Measurements from ENCODE around the gene SLC4A5. TPM values are rescaled to one million over a fixed set of nuclear protein-coding genes. Genes with fewer than 3 reads are reported as not detected.

The SLC4A5 gene
- total RNA-seq, 1 donor from 2014 or later = 1.2 TPM

DNA sequence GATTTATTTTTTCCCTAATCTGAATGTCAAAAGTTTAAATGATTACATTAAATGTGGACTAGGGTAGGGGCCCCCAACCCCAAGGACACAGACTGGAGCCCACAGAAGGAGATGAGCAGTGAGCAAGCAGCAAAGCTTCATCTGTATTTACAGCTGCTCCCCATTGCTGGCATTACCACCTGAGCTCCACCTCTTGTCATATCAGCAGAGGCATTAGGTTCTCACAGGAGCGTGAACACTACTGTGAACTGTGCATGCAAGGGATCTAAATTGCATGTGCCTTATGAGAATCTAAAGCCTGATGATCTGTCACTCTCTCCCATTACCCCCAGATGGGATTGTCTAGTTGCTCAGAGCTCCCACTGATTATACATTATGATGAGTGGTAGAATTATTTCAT is 168.3 kb downstream of the SLC4A5 start:
- ATAC-seq (no peak), DNase-seq (ENCODE audit: low spot score) (no peak)

DNA sequence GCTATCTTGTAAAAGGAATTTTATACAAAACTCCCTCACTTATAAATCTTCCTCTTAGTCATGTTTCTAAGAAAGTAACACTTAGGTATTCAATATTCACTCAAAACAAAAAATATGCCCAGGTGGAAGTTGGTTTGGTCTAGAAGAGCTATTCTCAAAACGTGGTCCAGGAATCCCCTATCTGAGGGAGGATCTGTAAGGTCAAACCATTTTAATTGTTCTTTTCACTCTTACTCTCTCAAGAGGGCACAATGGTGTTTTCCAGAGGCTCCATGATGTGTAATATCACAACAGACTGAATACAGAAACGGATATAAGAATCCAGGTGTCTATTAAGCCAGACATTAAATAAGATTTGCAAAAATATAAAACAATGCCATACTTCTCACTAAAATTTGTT is 174.5 kb downstream of the SLC4A5 start:
- no peak for ATAC-seq
- no peak for DNase-seq (ENCODE audit: low spot score)

Other genes with a start within 250 kb of the SLC4A5 start
- gene BOLA3, start 195.5 kb downstream of the SLC4A5 start, total RNA-seq = 12.8 TPM
- gene MOB1A, start 164.5 kb downstream of the SLC4A5 start, total RNA-seq = 28.4 TPM
- gene MTHFD2, start 144.8 kb downstream of the SLC4A5 start, total RNA-seq = 1.7 TPM
- 41.3 TPM for gene DCTN1, start 36.9 kb upstream of the SLC4A5 start, total RNA-seq
- 0.38 TPM for gene C2orf81, start 78.2 kb upstream of the SLC4A5 start, total RNA-seq
- gene WDR54, start 78.3 kb upstream of the SLC4A5 start, total RNA-seq = 1.5 TPM
- 114 TPM for gene RTKN, start 98.5 kb upstream of the SLC4A5 start, total RNA-seq
- gene INO80B, start 111.7 kb upstream of the SLC4A5 start, total RNA-seq = 16.5 TPM
- gene WBP1, start 115.0 kb upstream of the SLC4A5 start, total RNA-seq = 38.8 TPM
- 53.3 TPM for gene MOGS, start 122.0 kb upstream of the SLC4A5 start, total RNA-seq
- 48.9 TPM for gene MRPL53, start 129.3 kb upstream of the SLC4A5 start, total RNA-seq
- 14.0 TPM for gene CCDC142, start 139.6 kb upstream of the SLC4A5 start, total RNA-seq
- gene TTC31, start 139.7 kb upstream of the SLC4A5 start, total RNA-seq = 39.8 TPM
- gene LBX2, start 156.2 kb upstream of the SLC4A5 start, total RNA-seq = 7.7 TPM
- gene PCGF1, start 164.3 kb upstream of the SLC4A5 start, total RNA-seq = 10.4 TPM
- 0.08 TPM for gene TLX2, start 171.0 kb upstream of the SLC4A5 start, total RNA-seq
- 0.23 TPM for gene DQX1, start 182.8 kb upstream of the SLC4A5 start, total RNA-seq
- 74.1 TPM for gene AUP1, start 186.3 kb upstream of the SLC4A5 start, total RNA-seq
- 11.7 TPM for gene HTRA2, start 186.5 kb upstream of the SLC4A5 start, total RNA-seq
- 0.86 TPM for gene LOXL3, start 210.5 kb upstream of the SLC4A5 start, total RNA-seq
- gene DOK1, start 211.3 kb upstream of the SLC4A5 start, total RNA-seq = 2.8 TPM